ENCODE results near the gene PIP5K1A.

- TF ChIP-seq CTCF (IDR thresholded peaks at IDR 0.05) (no peak), EP300 (IDR thresholded peaks at IDR 0.05) (no peak)
These were observed 14.1 kb upstream of the PIP5K1A start for GRCh38 chr1:151184211-151184610.

Measured in stomach (tissue), 4 donors.